HepG2 (cell line): ENCODE data around the gene SRGAP2B.
"Not testable (repeated sequence)": the region's sequence is repeated elsewhere in the genome, so short reads cannot be mapped to it uniquely, and the experiment has no call there.

ENCODE experiments used
- ESRRA ChIP-seq: sonication (generic); formaldehyde crosslinking; IDR thresholded peaks from 2 replicates; pipeline ENCODE4 v1.5.1; 2020; ENCODE audit warnings: mild to moderate bottlenecking, low read depth, missing genetic modification reagents
- FOXP1 ChIP-seq, 2 experiments: fragments of 450-650 bp in 1 of 2; IDR thresholded peaks; 2 replicates each; pipeline ENCODE4 v1.6.1; 2017 to 2018; ENCODE audit warnings: antibody characterized with exemption in 1 of 2
- POLR2A ChIP-seq, 2 experiments: IDR thresholded peaks; 2 replicates each; pipeline ENCODE4 v1.6.1; 2011; ENCODE audit warnings: low read depth in 2 of 2, low read length in 2 of 2, mild to moderate bottlenecking in 1 of 2, moderate library complexity in 1 of 2; ENCODE audit not compliant: insufficient read depth in 1 of 2
- TAF1 ChIP-seq: sonication (generic); formaldehyde crosslinking; IDR thresholded peaks from 2 replicates; pipeline ENCODE4 v1.4.0; 2020; ENCODE audit warnings: missing genetic modification reagents
- TF ChIP-seq, protein P1 (sequence below): sonication (generic); formaldehyde crosslinking; IDR thresholded peaks from 2 replicates; pipeline ENCODE4 v1.8.1; 2023; ENCODE audit warnings: mild to moderate bottlenecking, missing genetic modification reagents, borderline replicate concordance
- TF ChIP-seq, protein P2 (sequence below): sonication (generic); formaldehyde crosslinking; IDR thresholded peaks from 2 replicates; pipeline ENCODE4 v1.5.0; 2020; ENCODE audit warnings: mild to moderate bottlenecking, missing genetic modification reagents, moderate library complexity
- TF ChIP-seq, protein P3 (sequence below): sonication (generic); formaldehyde crosslinking; IDR thresholded peaks from 2 replicates; pipeline ENCODE4 v1.5.1; 2020; ENCODE audit warnings: missing genetic modification reagents, mild to moderate bottlenecking, borderline replicate concordance
- TF ChIP-seq, protein P4 (sequence below): IDR thresholded peaks from 2 replicates; pipeline ENCODE4 v1.6.1; 2016; ENCODE audit warnings: missing compliant biosample characterization, missing genetic modification reagents, borderline replicate concordance

DNA sequence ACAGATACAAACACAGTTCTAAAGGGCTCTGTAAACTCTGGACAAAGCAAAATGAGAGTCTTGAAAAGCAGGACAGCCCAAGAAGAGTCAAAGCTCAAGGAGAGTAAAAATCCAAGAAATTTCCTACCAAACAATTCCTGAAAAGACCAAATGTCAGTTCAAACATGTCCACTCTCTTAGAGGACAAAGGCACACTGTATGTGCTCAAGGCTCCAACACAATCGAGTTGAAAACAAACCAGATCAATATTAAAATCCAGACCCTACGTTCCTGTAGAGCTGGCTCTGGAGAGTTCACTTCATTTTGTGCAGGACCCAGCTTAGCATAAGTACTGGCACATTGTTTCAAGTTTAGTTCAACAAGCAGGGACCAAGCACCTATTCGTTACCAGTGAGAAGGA lies 90.0 kb downstream of the SRGAP2B start:
- not testable (repeated sequence) for TF ChIP-seq FOXP1 (IDR thresholded peaks at IDR 0.05); FOXP1 (CRISPR knock-in tag; IDR thresholded peaks at IDR 0.05); TAF1; POLR2A (IDR thresholded peaks at IDR 0.05; ENCODE audit: insufficient read depth in 1 of 2, low read depth in 2 of 2, low read length in 2 of 2); ESRRA (CRISPR knock-in tag)
- TF ChIP-seq, protein P1, sequence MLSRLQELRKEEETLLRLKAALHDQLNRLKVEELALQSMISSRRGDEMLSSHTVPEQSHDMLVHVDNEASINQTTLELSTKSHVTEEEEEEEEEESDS (CRISPR knock-in tag), result not testable (repeated sequence)
- TF ChIP-seq, protein P2, sequence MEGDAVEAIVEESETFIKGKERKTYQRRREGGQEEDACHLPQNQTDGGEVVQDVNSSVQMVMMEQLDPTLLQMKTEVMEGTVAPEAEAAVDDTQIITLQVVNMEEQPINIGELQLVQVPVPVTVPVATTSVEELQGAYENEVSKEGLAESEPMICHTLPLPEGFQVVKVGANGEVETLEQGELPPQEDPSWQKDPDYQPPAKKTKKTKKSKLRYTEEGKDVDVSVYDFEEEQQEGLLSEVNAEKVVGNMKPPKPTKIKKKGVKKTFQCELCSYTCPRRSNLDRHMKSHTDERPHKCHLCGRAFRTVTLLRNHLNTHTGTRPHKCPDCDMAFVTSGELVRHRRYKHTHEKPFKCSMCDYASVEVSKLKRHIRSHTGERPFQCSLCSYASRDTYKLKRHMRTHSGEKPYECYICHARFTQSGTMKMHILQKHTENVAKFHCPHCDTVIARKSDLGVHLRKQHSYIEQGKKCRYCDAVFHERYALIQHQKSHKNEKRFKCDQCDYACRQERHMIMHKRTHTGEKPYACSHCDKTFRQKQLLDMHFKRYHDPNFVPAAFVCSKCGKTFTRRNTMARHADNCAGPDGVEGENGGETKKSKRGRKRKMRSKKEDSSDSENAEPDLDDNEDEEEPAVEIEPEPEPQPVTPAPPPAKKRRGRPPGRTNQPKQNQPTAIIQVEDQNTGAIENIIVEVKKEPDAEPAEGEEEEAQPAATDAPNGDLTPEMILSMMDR (CRISPR knock-in tag), result not testable (repeated sequence)
- TF ChIP-seq, protein P3, sequence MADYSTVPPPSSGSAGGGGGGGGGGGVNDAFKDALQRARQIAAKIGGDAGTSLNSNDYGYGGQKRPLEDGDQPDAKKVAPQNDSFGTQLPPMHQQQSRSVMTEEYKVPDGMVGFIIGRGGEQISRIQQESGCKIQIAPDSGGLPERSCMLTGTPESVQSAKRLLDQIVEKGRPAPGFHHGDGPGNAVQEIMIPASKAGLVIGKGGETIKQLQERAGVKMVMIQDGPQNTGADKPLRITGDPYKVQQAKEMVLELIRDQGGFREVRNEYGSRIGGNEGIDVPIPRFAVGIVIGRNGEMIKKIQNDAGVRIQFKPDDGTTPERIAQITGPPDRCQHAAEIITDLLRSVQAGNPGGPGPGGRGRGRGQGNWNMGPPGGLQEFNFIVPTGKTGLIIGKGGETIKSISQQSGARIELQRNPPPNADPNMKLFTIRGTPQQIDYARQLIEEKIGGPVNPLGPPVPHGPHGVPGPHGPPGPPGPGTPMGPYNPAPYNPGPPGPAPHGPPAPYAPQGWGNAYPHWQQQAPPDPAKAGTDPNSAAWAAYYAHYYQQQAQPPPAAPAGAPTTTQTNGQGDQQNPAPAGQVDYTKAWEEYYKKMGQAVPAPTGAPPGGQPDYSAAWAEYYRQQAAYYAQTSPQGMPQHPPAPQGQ, result not testable (repeated sequence)
- TF ChIP-seq, protein P4, sequence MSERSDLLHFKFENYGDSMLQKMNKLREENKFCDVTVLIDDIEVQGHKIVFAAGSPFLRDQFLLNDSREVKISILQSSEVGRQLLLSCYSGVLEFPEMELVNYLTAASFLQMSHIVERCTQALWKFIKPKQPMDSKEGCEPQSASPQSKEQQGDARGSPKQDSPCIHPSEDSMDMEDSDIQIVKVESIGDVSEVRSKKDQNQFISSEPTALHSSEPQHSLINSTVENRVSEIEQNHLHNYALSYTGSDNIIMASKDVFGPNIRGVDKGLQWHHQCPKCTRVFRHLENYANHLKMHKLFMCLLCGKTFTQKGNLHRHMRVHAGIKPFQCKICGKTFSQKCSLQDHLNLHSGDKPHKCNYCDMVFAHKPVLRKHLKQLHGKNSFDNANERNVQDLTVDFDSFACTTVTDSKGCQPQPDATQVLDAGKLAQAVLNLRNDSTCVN (CRISPR knock-in tag), result not testable (repeated sequence)
